Psoas muscle (tissue), 8 donors: ENCODE data around the gene FLAD1. TPM values are rescaled to one million over a fixed set of nuclear protein-coding genes. Genes with fewer than 3 reads are reported as not detected.

Source experiments
- ATAC-seq, 4 donors: fragments of 200-7000 bp; cut with Tn5 transposase; one replicate each; pipeline ENCODE4 v1.9.1; 2020; ENCODE audit warnings: moderate library complexity in 3 of 4, mild to moderate bottlenecking in 2 of 4
- DNase-seq, 2 donors: peaks; one replicate each; pipeline ENCODE4 v3.0.0-alpha.2; 2020
- H3K27ac ChIP-seq: fragments of 200-600 bp; one replicate; pipeline ENCODE4 v1.8.0; 2022
- H3K27me3 ChIP-seq, 3 donors: fragments of 200-600 bp in 1 of 3; one replicate each; pipeline versions ENCODE4 v1.6.1 to v1.8.0; 2013 to 2022; ENCODE audit warnings: low read length in 2 of 3, mild to moderate bottlenecking in 2 of 3, moderate library complexity in 1 of 3; ENCODE audit not compliant: insufficient read depth in 3 of 3
- H3K36me3 ChIP-seq, 2 donors: fragments of 200-600 bp in 1 of 2; one replicate each; pipeline versions ENCODE4 v1.6.1 to v1.8.0; 2013 to 2022; ENCODE audit warnings: low read depth in 1 of 2, mild to moderate bottlenecking in 1 of 2, moderate library complexity in 1 of 2; ENCODE audit not compliant: insufficient read depth in 1 of 2
- H3K4me1 ChIP-seq: fragments of 200-600 bp; one replicate; pipeline ENCODE4 v1.8.0; 2022
- H3K4me3 ChIP-seq: fragments of 200-600 bp; one replicate; pipeline ENCODE4 v1.8.0; 2022; ENCODE audit warnings: mild to moderate bottlenecking
- H3K9me3 ChIP-seq: fragments of 200-600 bp; one replicate; pipeline ENCODE4 v1.8.0; 2022
- CTCF ChIP-seq: fragments of 200-600 bp; IDR thresholded peaks from one replicate; pipeline ENCODE4 v1.8.0; 2022; ENCODE audit warnings: antibody characterized with exemption
- WGBS, 3 donors: extraction: QIAGEN DNeasy Blood & Tissue Kit; methylation state at CpG; one replicate each; pipeline versions ENCODE4 v1.1.6 to v1.1.7; 2013; 5-methylcytosine and 5-hydroxymethylcytosine counted together
- intact Hi-C, 2 donors: fragments of 100-400 bp; cut with DNase I; formaldehyde crosslinking; loops; one replicate each; pipeline versions ENCODE4 v1.11.0 to v1.14.2; 2022
- polyA plus RNA-seq, 3 donors: library from polyadenylated mRNA; stranded (reverse); fragments of 200-250 nt; gene quantifications; one replicate each; pipeline ENCODE4 v1.2.3, GENCODE V29; 2013
- total RNA-seq, 4 donors: library from RNA; stranded (reverse); fragmentation: NEBNext Ultra II Directional in 2 of 4; extraction: Animal tissue kit (Norgen Biotek cat#: 25700) in 2 of 4; gene quantifications; one replicate each; pipeline versions ENCODE4 v1.2.1 to v1.2.4, GENCODE V29; 2021 to 2023
- donor health status: healthy with polysubstance abuse.
- donor health status: DM: no; HTN: no; CAD: no; lungs with moderate emphysema.
- donor health status: Bipolar disorder and iron deficiency.
- donor health status: healthy.
- donor health status: DM: yes; HTN: yes; CAD: no.
- donor health status: DM: no; HTN: no; CAD: no.
- donor health status: DM: no; HTN: no; CAD: no.
- donor health status: DM: yes; HTN: yes; CAD: no.

FLAD1 gene
- total and polyA plus RNA-seq, 7 donors: 24.5 to 52.7 (median 34.9) TPM

- peak overlapping the region; percentile 23 for H3K27ac ChIP-seq
- H3K9me3 ChIP-seq: no peaks in the 10 kb centered on the region
- 84 to 95% (median 89%) methylated on average over 6 of the region's 6 CpGs for WGBS, 3 donors
- H3K27me3 ChIP-seq: no peaks in the 10 kb centered on the region
- DNase-seq (peak; percentile 2 to 9), ATAC-seq (no peak)
- H3K36me3 ChIP-seq: peaks cover 0 to 69% of the 10 kb centered on the region in 2 donors
- H3K4me3 ChIP-seq: no peak overlapping the region
- no peak for TF ChIP-seq CTCF
- H3K4me1 ChIP-seq: peaks cover 30% of the 10 kb centered on the region
- intact Hi-C loops: loop anchor here in 1 of 2 donors (5.0 kb wide), 1 partner anchor 38 kb away; the partner anchor contains the start of gene ZBTB7B
Measured at GRCh38 chr1:154964359-154964758, 18.8 kb upstream of the FLAD1 start.

- peaks cover 0 to 66% of the 10 kb centered on the region in 2 donors for H3K36me3 ChIP-seq
- peaks cover 39% of the 10 kb centered on the region for H3K4me1 ChIP-seq
- H3K27ac ChIP-seq: peak overlapping the region; percentile 60
- 82 to 88% (median 82%) methylated on average over 7 of the region's 7 CpGs for WGBS, 3 donors
- no peak for ATAC-seq
- TF ChIP-seq CTCF: no peak
- H3K27me3 ChIP-seq: no peaks in the 10 kb centered on the region
- no peak overlapping the region for H3K4me3 ChIP-seq
- no peaks in the 10 kb centered on the region for H3K9me3 ChIP-seq
- DNase-seq: no peak
- intact Hi-C loops: no loop called here
Measured at GRCh38 chr1:154966111-154966510, 17.0 kb upstream of the FLAD1 start.

- Histone ChIP-seq H3K27ac (peak overlapping the region; percentile 60), H3K27me3 (no peaks in the 10 kb centered on the region), H3K4me1 (peaks cover 49% of the 10 kb centered on the region), H3K4me3 (peak overlapping the region; percentile 18), H3K36me3 (peaks cover 0 to 66% of the 10 kb centered on the region in 2 donors), H3K9me3 (no peaks in the 10 kb centered on the region)
- DNase-seq (no peak), ATAC-seq (no peak)
- TF ChIP-seq CTCF: no peak
- 71 to 77% (median 73%) methylated on average over 5 of the region's 5 CpGs for WGBS, 3 donors
- intact Hi-C loops: no loop called here
Measured at GRCh38 chr1:154967331-154967950, 15.7 kb upstream of the FLAD1 start.

- H3K4me3 ChIP-seq: no peak overlapping the region
- ATAC-seq: no peak
- H3K4me1 ChIP-seq: peaks cover 50% of the 10 kb centered on the region
- no peak for TF ChIP-seq CTCF
- peak overlapping the region; percentile 99 for H3K27ac ChIP-seq
- H3K36me3 ChIP-seq: peaks cover 0 to 56% of the 10 kb centered on the region in 2 donors
- WGBS, 3 donors: 81 to 89% (median 87%) methylated on average over 3 of the region's 3 CpGs
- no peaks in the 10 kb centered on the region for H3K9me3 ChIP-seq
- no peak for DNase-seq
- intact Hi-C loops: no loop called here
- H3K27me3 ChIP-seq: no peaks in the 10 kb centered on the region
Measured at GRCh38 chr1:154968731-154969130, 14.4 kb upstream of the FLAD1 start.

GRCh38 chr1:154969246-154969645 lies 13.9 kb upstream of the FLAD1 start:
- intact Hi-C loops: no loop called here
- Histone ChIP-seq H3K4me1 (peaks cover 50% of the 10 kb centered on the region), H3K36me3 (peaks cover 0 to 50% of the 10 kb centered on the region in 2 donors), H3K4me3 (peak overlapping the region; percentile 84), H3K27ac (peak overlapping the region; percentile 99), H3K27me3 (no peaks in the 10 kb centered on the region), H3K9me3 (no peaks in the 10 kb centered on the region)
- 52 to 61% (median 57%) methylated on average over 5 of the region's 5 CpGs for WGBS, 3 donors
- no peak for TF ChIP-seq CTCF
- ATAC-seq: no peak
- no peak for DNase-seq
